HepG2 (cell line): ENCODE measurements around the gene TSPAN5. TPM values are rescaled to one million over a fixed set of nuclear protein-coding genes. Genes with fewer than 3 reads are reported as not detected.

ENCODE experiments used
- ATAC-seq: fragments of 200-7000 bp; cut with Tn5 transposase; 3 replicates; pipeline ENCODE4 v1.9.1; 2020; ENCODE audit warnings: mild to moderate bottlenecking, moderate library complexity
- BruUV-seq: library from RNA; stranded (reverse); fragments of 400-500 nt; replicated peaks from 2 replicates; lab custom pipeline; 2021; lab: Mats Ljungman, UMichigan
- CTCF ChIA-PET: fragments of 300-600 bp; formaldehyde crosslinking; extraction: SDS; loops from one replicate; lab custom pipeline; 2021; ENCODE audit warnings: low total read pairs, inconsistent platforms, low intra/inter-chr PET ratio; lab: Yijun Ruan, JAX
- POLR2A ChIA-PET: fragments of 350-600 bp; sonication (Branson Sonifier 250); formaldehyde crosslinking; loops from one replicate; lab custom pipeline; 2020; ENCODE audit warnings: antibody characterized with exemption, inconsistent platforms; lab: Yijun Ruan, JAX
- DNase-seq: peaks from one replicate; pipeline ENCODE4 v3.0.0-alpha.2; 2015; ENCODE audit warnings: low spot score
- FAIRE-seq: peaks from 3 replicates; lab custom pipeline; 2011; peaks lifted over from hg19 to GRCh38; lab: Jason Lieb, UNC
- H2AFZ ChIP-seq: one replicate; pipeline ENCODE4 v1.6.1; 2011; ENCODE audit warnings: low read length, inconsistent platforms
- H3K27ac ChIP-seq: fragments of 300-600 bp; 3 replicates; pipeline ENCODE4 v1.8.0; 2011; ENCODE audit warnings: mixed run types, mild to moderate bottlenecking, mixed read lengths, low read length, inconsistent platforms; ENCODE audit not compliant: insufficient read depth; ENCODE audit errors: extremely low read length
- H3K27me3 ChIP-seq, 2 experiments: fragments of 200-600 bp in 1 of 2; 2 replicates in 1 of 2; 3 replicates in 1 of 2; pipeline versions ENCODE4 v1.6.0 to v1.8.0; 2011; ENCODE audit warnings: low read length in 2 of 2, mild to moderate bottlenecking in 2 of 2, moderate library complexity in 2 of 2, inconsistent platforms in 1 of 2; ENCODE audit not compliant: insufficient read depth in 2 of 2, control insufficient read depth in 1 of 2
- H3K36me3 ChIP-seq, 2 experiments: fragments of 200-600 bp in 1 of 2; replicated peaks in 1 of 2; 2 replicates in 1 of 2; 3 replicates in 1 of 2; pipeline versions ENCODE4 v1.5.1 to v1.8.0; 2011; ENCODE audit warnings: low read length in 2 of 2, inconsistent platforms in 1 of 2; ENCODE audit not compliant: insufficient read depth in 2 of 2, control insufficient read depth in 1 of 2
- H3K4me1 ChIP-seq: 2 replicates; pipeline ENCODE4 v1.5.1; 2012; ENCODE audit warnings: low read length, inconsistent platforms; ENCODE audit not compliant: insufficient read depth
- H3K4me2 ChIP-seq: 2 replicates; pipeline ENCODE4 v1.6.0; 2011; ENCODE audit warnings: low read depth, low read length, inconsistent platforms
- H3K4me3 ChIP-seq, 3 experiments: fragments of 200-600 bp in 1 of 3; sonication (generic), shearing (Covaris generic) in 1 of 3; replicated peaks in 1 of 3; 2 replicates each; pipeline ENCODE4 v1.5.1; 2011 to 2016; ENCODE audit warnings: low read length in 3 of 3, inconsistent platforms in 2 of 3, low read depth in 2 of 3, mild to moderate bottlenecking in 2 of 3, control low read depth in 1 of 3, mixed read lengths in 1 of 3; ENCODE audit not compliant: insufficient read depth in 1 of 3
- H3K79me2 ChIP-seq: one replicate; pipeline ENCODE4 v1.6.1; 2011; ENCODE audit warnings: low read length, inconsistent platforms; ENCODE audit not compliant: insufficient read depth
- H3K9ac ChIP-seq: 2 replicates; pipeline ENCODE4 v1.6.0; 2011; ENCODE audit warnings: mild to moderate bottlenecking, low read depth, low read length, inconsistent platforms; ENCODE audit not compliant: insufficient read depth
- H3K9me3 ChIP-seq: 2 replicates; pipeline ENCODE4 v1.5.1; 2012; ENCODE audit warnings: mild to moderate bottlenecking, low read length
- H4K20me1 ChIP-seq: 2 replicates; pipeline ENCODE4 v1.6.0; 2011; ENCODE audit warnings: inconsistent platforms, mild to moderate bottlenecking, low read length, moderate library complexity; ENCODE audit not compliant: insufficient read depth
- FIP1L1 ChIP-seq: fragments of 200-400 bp; formaldehyde crosslinking; IDR thresholded peaks from 2 replicates; pipeline ENCODE4 v1.6.1; 2018; ENCODE audit warnings: low read depth, mild to moderate bottlenecking, low read length, moderate library complexity, borderline replicate concordance; ENCODE audit not compliant: insufficient read depth
- GZF1 ChIP-seq: sonication (generic); formaldehyde crosslinking; IDR thresholded peaks from 2 replicates; pipeline ENCODE4 v1.5.1; 2020; ENCODE audit warnings: mild to moderate bottlenecking, missing genetic modification reagents
- HMG20A ChIP-seq: IDR thresholded peaks from 2 replicates; pipeline ENCODE4 v1.6.1; 2016; ENCODE audit warnings: borderline replicate concordance
- MLLT10 ChIP-seq: sonication (generic); formaldehyde crosslinking; IDR thresholded peaks from 2 replicates; pipeline ENCODE4 v1.4.0; 2020; ENCODE audit warnings: missing genetic modification reagents
- TEAD2 ChIP-seq: sonication (generic); formaldehyde crosslinking; IDR thresholded peaks from 2 replicates; pipeline ENCODE4 v1.9.0; 2021; ENCODE audit warnings: missing genetic modification reagents
- ZBTB1 ChIP-seq: sonication (generic); formaldehyde crosslinking; IDR thresholded peaks from 2 replicates; pipeline ENCODE4 v1.4.0; 2020; ENCODE audit warnings: missing genetic modification reagents, borderline replicate concordance
- ZBTB26 ChIP-seq: IDR thresholded peaks from 2 replicates; pipeline ENCODE4 v1.6.1; 2016; ENCODE audit warnings: missing compliant biosample characterization, missing genetic modification reagents, borderline replicate concordance
- ZNF484 ChIP-seq: sonication (generic); formaldehyde crosslinking; IDR thresholded peaks from 2 replicates; pipeline ENCODE4 v1.5.1; 2020; ENCODE audit warnings: mild to moderate bottlenecking, low read depth, missing genetic modification reagents, borderline replicate concordance
- ZNF713 ChIP-seq: sonication (generic); formaldehyde crosslinking; IDR thresholded peaks from 2 replicates; pipeline ENCODE4 v1.4.0; 2020; ENCODE audit warnings: mild to moderate bottlenecking, missing genetic modification reagents
- WGBS: methylation state at CpG from one replicate; pipeline ENCODE4 v1.1.6; 2017; ENCODE audit warnings: low lambda C conversion rate; 5-methylcytosine and 5-hydroxymethylcytosine counted together
- in situ Hi-C: cut with HindIII; loops from 2 replicates; pipeline ENCODE4 v1.10.0; 2017; ENCODE audit warnings: low pct_unique_long_range_greater_than_20kb; ENCODE audit not compliant: extremely low pct_ligation_motif_present
- intact Hi-C: fragments of 100-400 bp; cut with micrococcal nuclease; formaldehyde crosslinking; loops from one replicate; pipeline ENCODE4 v1.10.0; 2022; ENCODE audit not compliant: unreplicated experiment
- polyA plus RNA-seq, 8 experiments: library from polyadenylated mRNA; depleted of rRNA in 3 of 8; stranded (reverse) in 7 of 8; unstranded in 1 of 8; fragments of >200 nt; fragmentation: Illumina TruSeq in 4 of 8; extraction: Trizol in 4 of 8; gene quantifications; 2 replicates each; pipeline versions ENCODE4 v1.2.1 to v1.2.3, GENCODE V29; 2011 to 2016; ENCODE audit warnings: low read depth in 4 of 8, missing spikeins in 1 of 8, mixed read lengths in 1 of 8; ENCODE audit not compliant: insufficient read depth in 1 of 8
- total RNA-seq, 5 experiments: library from RNA; depleted of rRNA; stranded (reverse); fragments of >200 nt; fragmentation: Illumina TruSeq; extraction: Trizol; gene quantifications; 2 replicates each; pipeline ENCODE4 v1.2.3, GENCODE V29; 2016; ENCODE audit warnings: low read depth in 1 of 5
- TF ChIP-seq, protein P1 (sequence below): sonication (generic); formaldehyde crosslinking; IDR thresholded peaks from 2 replicates; pipeline ENCODE4 v1.5.1; 2020; ENCODE audit warnings: missing genetic modification reagents, mild to moderate bottlenecking, borderline replicate concordance

The TSPAN5 gene
- total and polyA plus RNA-seq, 2 of the 13 experiments (the other 11 are each of a cell fraction or from before 2014, with no cell fraction given): 0.20 to 0.53 TPM

GRCh38 chr4:98430708-98431403 lies 227.6 kb downstream of the TSPAN5 start (continued):
- no peak for TF ChIP-seq ZNF484 (CRISPR knock-in tag)
- no peak for TF ChIP-seq ZBTB1 (CRISPR knock-in tag)
- no peak for TF ChIP-seq MLLT10 (CRISPR knock-in tag)
- TF ChIP-seq ZBTB26 (CRISPR knock-in tag): no peak
- no peak for TF ChIP-seq ZNF713 (CRISPR knock-in tag)
- TF ChIP-seq GZF1: no peak
- no peak for TF ChIP-seq HMG20A

GRCh38 chr4:98423009-98423408 lies 235.4 kb downstream of the TSPAN5 start:
- H4K20me1 ChIP-seq: no peaks in the 10 kb centered on the region
- no peaks in the 10 kb centered on the region for H3K79me2 ChIP-seq
- H3K4me2 ChIP-seq: no peak overlapping the region
- ATAC-seq: no peak
- no peak overlapping the region for H3K4me3 ChIP-seq
- peaks cover 2 to 8% of the 10 kb centered on the region in 2 experiments; a peak in 2 of 5 replicates for H3K36me3 ChIP-seq
- H3K27ac ChIP-seq: no peak overlapping the region
- no peak overlapping the region for H3K9ac ChIP-seq
- FAIRE-seq: no peak
- H3K4me1 ChIP-seq: no peaks in the 10 kb centered on the region
- ChIA-PET CTCF (no interaction called here), POLR2A (no interaction called here)
- no peak for DNase-seq
- WGBS: 98% methylated on average over 4 of the region's 4 CpGs
- intact Hi-C loops (no loop called here), in situ Hi-C loops (no loop called here)
- TF ChIP-seq FIP1L1 (no peak), TEAD2 (CRISPR knock-in tag) (no peak)
- TF ChIP-seq, protein P1, sequence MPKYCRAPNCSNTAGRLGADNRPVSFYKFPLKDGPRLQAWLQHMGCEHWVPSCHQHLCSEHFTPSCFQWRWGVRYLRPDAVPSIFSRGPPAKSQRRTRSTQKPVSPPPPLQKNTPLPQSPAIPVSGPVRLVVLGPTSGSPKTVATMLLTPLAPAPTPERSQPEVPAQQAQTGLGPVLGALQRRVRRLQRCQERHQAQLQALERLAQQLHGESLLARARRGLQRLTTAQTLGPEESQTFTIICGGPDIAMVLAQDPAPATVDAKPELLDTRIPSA (CRISPR knock-in tag): no peak
- no peak overlapping the region for H2AFZ ChIP-seq
- H3K27me3 ChIP-seq: no peaks in the 10 kb centered on the region
- no peaks in the 10 kb centered on the region for H3K9me3 ChIP-seq
- BruUV-seq: no TSS peak
